GM06990 (cell line): Measurements from ENCODE around the gene UNC45B.

Experiments used
- DNase-seq: peaks from one replicate; pipeline ENCODE4 v3.0.0-alpha.2; 2011; ENCODE audit not compliant: insufficient read length; ENCODE audit errors: extremely low read depth
- H3K27me3 ChIP-seq: replicated peaks from 2 replicates; pipeline ENCODE4 v1.6.0; 2011; ENCODE audit warnings: low read length; ENCODE audit not compliant: control insufficient read depth, insufficient read depth
- H3K36me3 ChIP-seq: 2 replicates; pipeline ENCODE4 v1.5.1; 2011; ENCODE audit warnings: low read length; ENCODE audit not compliant: control insufficient read depth, insufficient read depth
- H3K4me3 ChIP-seq: replicated peaks from 2 replicates; pipeline ENCODE4 v1.5.1; 2011; ENCODE audit warnings: low read depth, mild to moderate bottlenecking, control low read depth, low read length
- TF ChIP-seq, protein P1 (sequence below): IDR thresholded peaks from 2 replicates; pipeline ENCODE4 v1.5.1; 2011; ENCODE audit warnings: low read length, control low read depth, mild to moderate bottlenecking, inconsistent platforms; ENCODE audit not compliant: insufficient read depth, poor library complexity, severe bottlenecking

UNC45B gene

DNA sequence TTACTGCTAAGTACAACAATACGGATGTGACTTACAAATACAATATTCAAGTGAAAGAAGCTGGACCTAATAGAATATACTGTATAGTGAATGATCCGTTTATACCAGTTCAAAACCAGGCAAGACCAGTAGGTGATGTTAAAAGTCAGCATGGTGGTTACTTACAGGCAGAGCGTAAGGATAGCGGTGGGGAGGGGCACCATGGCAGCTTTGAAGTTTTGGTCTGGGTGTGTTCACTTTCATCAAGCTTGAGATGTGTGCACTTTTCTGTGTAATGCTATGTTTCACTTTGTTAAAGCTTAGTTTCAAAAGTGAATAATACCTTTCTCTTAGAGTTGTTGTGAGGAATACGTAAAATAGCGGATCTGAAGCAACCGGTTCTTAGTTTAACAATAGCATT, 63.1 kb downstream of the UNC45B start:
- Histone ChIP-seq H3K4me3 (no peak overlapping the region), H3K27me3 (no peaks in the 10 kb centered on the region), H3K36me3 (no peaks in the 10 kb centered on the region)
- no peak for DNase-seq
- TF ChIP-seq, protein P1, sequence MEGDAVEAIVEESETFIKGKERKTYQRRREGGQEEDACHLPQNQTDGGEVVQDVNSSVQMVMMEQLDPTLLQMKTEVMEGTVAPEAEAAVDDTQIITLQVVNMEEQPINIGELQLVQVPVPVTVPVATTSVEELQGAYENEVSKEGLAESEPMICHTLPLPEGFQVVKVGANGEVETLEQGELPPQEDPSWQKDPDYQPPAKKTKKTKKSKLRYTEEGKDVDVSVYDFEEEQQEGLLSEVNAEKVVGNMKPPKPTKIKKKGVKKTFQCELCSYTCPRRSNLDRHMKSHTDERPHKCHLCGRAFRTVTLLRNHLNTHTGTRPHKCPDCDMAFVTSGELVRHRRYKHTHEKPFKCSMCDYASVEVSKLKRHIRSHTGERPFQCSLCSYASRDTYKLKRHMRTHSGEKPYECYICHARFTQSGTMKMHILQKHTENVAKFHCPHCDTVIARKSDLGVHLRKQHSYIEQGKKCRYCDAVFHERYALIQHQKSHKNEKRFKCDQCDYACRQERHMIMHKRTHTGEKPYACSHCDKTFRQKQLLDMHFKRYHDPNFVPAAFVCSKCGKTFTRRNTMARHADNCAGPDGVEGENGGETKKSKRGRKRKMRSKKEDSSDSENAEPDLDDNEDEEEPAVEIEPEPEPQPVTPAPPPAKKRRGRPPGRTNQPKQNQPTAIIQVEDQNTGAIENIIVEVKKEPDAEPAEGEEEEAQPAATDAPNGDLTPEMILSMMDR: no peak

DNA sequence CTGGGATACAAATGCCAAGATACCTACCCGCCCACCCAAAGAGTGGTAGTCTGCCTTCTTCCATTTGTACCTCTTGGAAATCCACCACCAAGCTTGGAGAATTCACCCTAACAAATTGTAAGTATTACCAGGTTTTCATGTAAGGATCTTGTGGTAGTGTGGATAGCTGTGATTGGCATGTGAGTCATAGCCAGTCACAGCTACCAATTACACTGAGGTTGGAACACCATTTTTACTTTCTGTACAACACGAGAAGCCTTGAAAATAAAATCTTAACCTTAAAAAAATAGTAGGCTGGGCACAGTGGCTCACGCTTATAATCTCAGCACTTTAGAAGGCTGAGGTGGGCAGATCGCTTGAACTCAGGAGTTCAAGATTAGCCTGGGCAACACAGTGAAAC, 65.1 kb downstream of the UNC45B start:
- no peak for DNase-seq
- Histone ChIP-seq H3K27me3 (no peaks in the 10 kb centered on the region), H3K36me3 (no peaks in the 10 kb centered on the region), H3K4me3 (no peak overlapping the region)
- TF ChIP-seq, protein P1: no peak

DNA sequence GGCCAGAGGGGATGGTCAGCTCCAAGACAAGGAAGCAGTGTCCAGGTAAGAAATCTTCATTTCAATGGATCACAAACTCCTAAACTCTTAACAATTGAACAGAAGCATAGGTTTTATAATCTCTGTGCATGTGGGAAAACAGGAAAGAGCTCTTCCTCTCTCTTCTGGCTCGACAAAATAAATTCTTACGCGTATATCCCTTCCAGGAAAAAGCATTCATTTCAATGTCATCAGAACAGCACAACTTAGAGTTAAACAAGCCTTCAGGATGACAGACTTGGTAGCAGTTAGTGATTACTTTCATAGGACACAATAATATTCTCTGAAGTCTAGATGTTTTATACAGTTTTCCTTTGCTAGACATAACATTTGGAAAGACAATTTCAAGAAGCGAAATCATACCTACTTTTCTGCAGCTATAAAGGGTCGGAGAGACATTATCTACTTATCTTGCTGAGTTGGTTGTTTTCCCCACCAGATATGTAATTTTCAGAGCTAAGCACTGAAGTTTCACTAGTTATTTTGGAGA, 65.9 kb downstream of the UNC45B start:
- TF ChIP-seq, protein P1: no peak
- Histone ChIP-seq H3K27me3 (no peaks in the 10 kb centered on the region), H3K36me3 (no peaks in the 10 kb centered on the region), H3K4me3 (no peak overlapping the region)
- no peak for DNase-seq

- H3K4me3 ChIP-seq: no peak overlapping the region
Measured at GRCh38 chr17:35214192-35214591, 66.6 kb downstream of the UNC45B start.

DNA sequence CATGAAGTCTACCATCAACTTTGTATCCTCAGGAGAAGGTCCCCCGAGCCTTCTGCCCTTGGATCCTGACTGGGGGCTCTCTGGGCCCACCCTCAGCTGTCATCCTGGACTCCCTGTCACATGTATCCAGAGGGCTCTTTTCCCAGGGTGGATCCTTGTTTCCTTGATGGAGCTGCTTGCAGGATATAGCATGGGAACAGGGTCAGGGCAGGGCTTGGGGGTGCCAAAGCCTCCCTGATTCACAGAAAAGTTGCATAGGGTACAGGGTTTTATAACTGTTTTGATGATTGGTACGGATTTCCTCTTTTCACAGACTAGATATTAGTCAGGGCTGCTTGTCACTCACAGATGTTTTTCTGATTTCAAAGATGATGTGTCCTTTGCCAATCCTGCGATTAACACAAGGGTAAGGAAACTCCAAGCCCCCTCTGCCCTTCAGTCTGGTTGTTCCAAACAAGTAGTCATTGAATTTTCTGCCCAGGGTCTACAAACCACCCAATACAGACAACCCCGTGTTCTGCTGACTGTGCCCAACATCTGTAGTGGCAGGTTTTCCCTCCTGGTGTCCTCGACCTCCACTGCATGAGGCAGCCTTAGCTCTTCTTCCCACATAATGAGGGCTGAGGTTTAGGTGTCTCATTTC, 67.1 kb downstream of the UNC45B start:
- H3K4me3 ChIP-seq: no peak overlapping the region
- no peaks in the 10 kb centered on the region for H3K36me3 ChIP-seq
- no peaks in the 10 kb centered on the region for H3K27me3 ChIP-seq
- DNase-seq: peak; percentile 3
- TF ChIP-seq, protein P1: no peak

More at GRCh38 chr17:35214192-35214591, 66.6 kb downstream of the UNC45B start:
- Histone ChIP-seq H3K36me3 (no peaks in the 10 kb centered on the region), H3K27me3 (no peaks in the 10 kb centered on the region)
- no peak for DNase-seq
- TF ChIP-seq, protein P1: no peak
